ENCODE measurements around the gene ZFHX3. TPM values are rescaled to one million over a fixed set of nuclear protein-coding genes. Genes with fewer than 3 reads are reported as not detected.

The ZFHX3 gene
- total and polyA plus RNA-seq, 2 donors (not counting 1 experiment from before 2014, with no cell fraction given), result 0.54 to 6.6 TPM

GRCh38 chr16:72753881-72754280 is 294.0 kb downstream of the ZFHX3 start:
- intact Hi-C loops (cut with micrococcal nuclease), result no loop called here
- Mint-ChIP-seq H3K27ac (no peak overlapping the region), H3K4me1 (no peaks in the 10 kb centered on the region), H3K9me3 (ENCODE audit: insufficient read depth) (peaks cover 5% of the 10 kb centered on the region), H3K27me3 (no peaks in the 10 kb centered on the region), H3K4me3 (no peak overlapping the region)
- H3K79me2 ChIP-seq (ENCODE audit: control insufficient read depth, insufficient read depth, low read length), result no peaks in the 10 kb centered on the region
- TF ChIP-seq CTCF (IDR thresholded peaks at IDR 0.05) (no peak), EZH2 (IDR thresholded peaks at IDR 0.05; ENCODE audit: borderline replicate concordance, insufficient read depth, low read depth, low read length, poor library complexity, severe bottlenecking) (no peak)
- H3K9ac ChIP-seq (ENCODE audit: low read length), result no peak overlapping the region
- H3K4me1 ChIP-seq (ENCODE audit: control insufficient read depth in 2 of 2, insufficient read depth in 2 of 2, low read length in 2 of 2), result no peaks in the 10 kb centered on the region
- no peak overlapping the region for H3K27ac ChIP-seq (ENCODE audit: low read length in 2 of 2)
- H3K36me3 ChIP-seq (replicated peaks in 1 of 2; ENCODE audit: control extremely low read depth in 1 of 2, control insufficient read depth in 1 of 2, extremely low read depth in 1 of 2, insufficient read depth in 2 of 2, low read length in 1 of 2), result no peaks in the 10 kb centered on the region
- ATAC-seq (ENCODE audit: low read depth), result no peak
- 100% methylated on average over 2 of the region's 2 CpGs for WGBS (ENCODE audit: insufficient coverage)
- ChIA-PET POLR2A (no interaction called here), CTCF (no interaction called here)
- H3K4me2 ChIP-seq (replicated peaks; ENCODE audit: low read depth, low read length, poor library complexity, severe bottlenecking), result no peak overlapping the region
- no peak overlapping the region for H2AFZ ChIP-seq (ENCODE audit: insufficient read depth, low read depth, low read length, poor library complexity, severe bottlenecking)
- no peaks in the 10 kb centered on the region for H4K20me1 ChIP-seq (ENCODE audit: control insufficient read depth, insufficient read depth, low read length, poor library complexity, severe bottlenecking)
- peaks cover 0 to 2% (median 0%) of the 10 kb centered on the region in 3 donors for H3K9me3 ChIP-seq (ENCODE audit: control extremely low read depth in 1 of 3, control insufficient read depth in 2 of 3, insufficient read depth in 1 of 3, low read length in 2 of 3)
- DNase-seq, result no peak
- H3K4me3 ChIP-seq (ENCODE audit: control extremely low read depth in 1 of 5, extremely low read depth in 1 of 5, insufficient read depth in 1 of 5, low read depth in 2 of 5, low read length in 4 of 5), result no peak overlapping the region
- H3K27me3 ChIP-seq (replicated peaks in 1 of 4; ENCODE audit: control extremely low read depth in 1 of 4, control insufficient read depth in 3 of 4, insufficient read depth in 4 of 4, low read length in 3 of 4), result no peaks in the 10 kb centered on the region

GRCh38 chr16:72752004-72752695 is 295.8 kb downstream of the ZFHX3 start:
- no peak for TF ChIP-seq EZH2 (IDR thresholded peaks at IDR 0.05; ENCODE audit: borderline replicate concordance, insufficient read depth, low read depth, low read length, poor library complexity, severe bottlenecking)
- no peak for TF ChIP-seq CTCF (IDR thresholded peaks at IDR 0.05)
- no CpG with 5 or more reads among the region's 7 CpGs for WGBS (ENCODE audit: insufficient coverage)
- CTCF ChIA-PET, result interaction anchor here (1.6 kb wide), 1 partner anchor 81 kb away, joined by 4 read pairs; no protein-coding TSS in a partner anchor
- H3K79me2 ChIP-seq (ENCODE audit: control insufficient read depth, insufficient read depth, low read length), result no peaks in the 10 kb centered on the region
- H3K36me3 ChIP-seq (replicated peaks in 1 of 2; ENCODE audit: control extremely low read depth in 1 of 2, control insufficient read depth in 1 of 2, extremely low read depth in 1 of 2, insufficient read depth in 2 of 2, low read length in 1 of 2), result no peaks in the 10 kb centered on the region
- peaks cover 0 to 2% (median 0%) of the 10 kb centered on the region in 3 donors for H3K9me3 ChIP-seq (ENCODE audit: control extremely low read depth in 1 of 3, control insufficient read depth in 2 of 3, insufficient read depth in 1 of 3, low read length in 2 of 3)
- no peak for DNase-seq
- H3K27me3 Mint-ChIP-seq, result no peaks in the 10 kb centered on the region
- no peak overlapping the region for H3K27ac ChIP-seq (ENCODE audit: low read length in 2 of 2)
- no peak overlapping the region for H3K9ac ChIP-seq (ENCODE audit: low read length)
- no peak overlapping the region for H3K4me2 ChIP-seq (replicated peaks; ENCODE audit: low read depth, low read length, poor library complexity, severe bottlenecking)
- H2AFZ ChIP-seq (ENCODE audit: insufficient read depth, low read depth, low read length, poor library complexity, severe bottlenecking), result no peak overlapping the region
- no peak overlapping the region for H3K4me3 ChIP-seq (ENCODE audit: control extremely low read depth in 1 of 5, extremely low read depth in 1 of 5, insufficient read depth in 1 of 5, low read depth in 2 of 5, low read length in 4 of 5)
- no peak overlapping the region for H3K4me3 Mint-ChIP-seq
- no peaks in the 10 kb centered on the region for H3K4me1 ChIP-seq (ENCODE audit: control insufficient read depth in 2 of 2, insufficient read depth in 2 of 2, low read length in 2 of 2)
- POLR2A ChIA-PET, result interaction anchor here (0.6 kb wide), 1 partner anchor 307 kb away, joined by 14 read pairs; no protein-coding TSS in a partner anchor
- ATAC-seq (ENCODE audit: low read depth), result no peak
- no peaks in the 10 kb centered on the region for H4K20me1 ChIP-seq (ENCODE audit: control insufficient read depth, insufficient read depth, low read length, poor library complexity, severe bottlenecking)
- no peak overlapping the region for H3K27ac Mint-ChIP-seq
- H3K27me3 ChIP-seq (replicated peaks in 1 of 4; ENCODE audit: control extremely low read depth in 1 of 4, control insufficient read depth in 3 of 4, insufficient read depth in 4 of 4, low read length in 3 of 4), result no peaks in the 10 kb centered on the region
- no peaks in the 10 kb centered on the region for H3K4me1 Mint-ChIP-seq
- peaks cover 2% of the 10 kb centered on the region for H3K9me3 Mint-ChIP-seq (ENCODE audit: insufficient read depth)
- intact Hi-C loops (cut with micrococcal nuclease), result no loop called here

Measured in B cell (primary cell).